SK-N-SH (cell line): ENCODE results near the gene AHCTF1. TPM values are rescaled to one million over a fixed set of nuclear protein-coding genes. Genes with fewer than 3 reads are reported as not detected.

Experiments used
- CTCF ChIA-PET: fragments of 300-600, 350-600 bp; formaldehyde crosslinking; extraction: SDS; loops from one replicate; lab custom pipeline; 2021; lab: Yijun Ruan, JAX
- POLR2A ChIA-PET: fragments of 350-600 bp; sonication (Branson Sonifier 250); formaldehyde crosslinking; extraction: SDS; loops from one replicate; lab custom pipeline; 2020; ENCODE audit warnings: antibody characterized with exemption, inconsistent platforms; lab: Yijun Ruan, JAX
- DNase-seq: peaks from one replicate; pipeline ENCODE4 v3.0.0; 2012
- H2AFZ ChIP-seq: fragments of 200-600 bp; sonication (generic); 2 replicates; pipeline ENCODE4 v1.8.1; 2016; ENCODE audit warnings: antibody characterized with exemption, mild to moderate bottlenecking, low read depth
- H3F3A ChIP-seq: fragments of 200-600 bp; sonication (generic); replicated peaks from 2 replicates; pipeline ENCODE3; 2016; ENCODE audit warnings: antibody characterized with exemption, mild to moderate bottlenecking; ENCODE audit not compliant: insufficient read depth
- H3K27ac ChIP-seq, 2 experiments: fragments of 200-500 bp in 1 of 2; fragments of 200-600 bp in 1 of 2; sonication (Bioruptor generic) in 1 of 2; sonication (generic), shearing (Covaris generic) in 1 of 2; 2 replicates each; pipeline versions ENCODE4 v1.5.1 to v1.6.1; 2014 to 2016; ENCODE audit warnings: low read depth in 2 of 2, inconsistent platforms in 1 of 2, low read length in 1 of 2, mild to moderate bottlenecking in 1 of 2, mixed read lengths in 1 of 2
- H3K27me3 ChIP-seq: fragments of 200-600 bp; sonication (generic), shearing (Covaris generic); 2 replicates; pipeline ENCODE4 v1.6.1; 2016; ENCODE audit warnings: mixed run types; ENCODE audit not compliant: insufficient read depth
- H3K36me3 ChIP-seq, 2 experiments: fragments of 200-500 bp in 1 of 2; fragments of 200-600 bp in 1 of 2; sonication (Bioruptor generic) in 1 of 2; sonication (generic) in 1 of 2; replicated peaks in 1 of 2; 2 replicates each; pipeline versions ENCODE3 to v1.5.1; 2014 to 2016; ENCODE audit warnings: low read length in 1 of 2, mild to moderate bottlenecking in 1 of 2; ENCODE audit not compliant: insufficient read depth in 2 of 2, control insufficient read depth in 1 of 2
- H3K4me1 ChIP-seq, 2 experiments: fragments of 200-500 bp in 1 of 2; fragments of 200-600 bp in 1 of 2; sonication (Bioruptor generic) in 1 of 2; sonication (generic), shearing (Covaris generic) in 1 of 2; 2 replicates each; pipeline versions ENCODE4 v1.5.1 to v1.6.1; 2014 to 2016; ENCODE audit warnings: low read depth in 1 of 2, low read length in 1 of 2, mixed run types in 1 of 2; ENCODE audit not compliant: insufficient read depth in 2 of 2, control insufficient read depth in 1 of 2
- H3K4me2 ChIP-seq: fragments of 200-600 bp; sonication (generic), shearing (Covaris generic); 2 replicates; pipeline ENCODE4 v1.6.1; 2017; ENCODE audit warnings: mixed run types
- H3K4me3 ChIP-seq, 2 experiments: fragments of 200-500 bp in 1 of 2; fragments of 200-600 bp in 1 of 2; sonication (Bioruptor generic) in 1 of 2; sonication (generic), shearing (Covaris generic) in 1 of 2; 2 replicates each; pipeline versions ENCODE4 v1.5.1 to v1.8.1; 2014 to 2016; ENCODE audit warnings: low read depth in 2 of 2, inconsistent platforms in 1 of 2, low read length in 1 of 2, mild to moderate bottlenecking in 1 of 2, mixed read lengths in 1 of 2, moderate library complexity in 1 of 2
- H3K79me2 ChIP-seq: fragments of 200-600 bp; sonication (generic); 2 replicates; pipeline ENCODE4 v1.8.1; 2017; ENCODE audit warnings: mild to moderate bottlenecking; ENCODE audit not compliant: insufficient read depth
- H3K9ac ChIP-seq: fragments of 200-600 bp; sonication (generic); 2 replicates; pipeline ENCODE4 v1.6.1; 2017; ENCODE audit warnings: mixed run types
- H3K9me2 ChIP-seq: fragments of 200-600 bp; sonication (generic); 2 replicates; pipeline ENCODE4 v1.6.1; 2017; ENCODE audit warnings: mixed run types
- H3K9me3 ChIP-seq: fragments of 200-600 bp; sonication (generic); 2 replicates; pipeline ENCODE4 v1.6.1; 2017; ENCODE audit warnings: mixed run types, mild to moderate bottlenecking, moderate library complexity
- H4K20me1 ChIP-seq: fragments of 200-600 bp; sonication (generic); 2 replicates; pipeline ENCODE4 v1.6.1; 2017; ENCODE audit warnings: mild to moderate bottlenecking, mixed run types; ENCODE audit not compliant: insufficient read depth
- CHD2 ChIP-seq: fragments of 150-350 bp; IDR thresholded peaks from 2 replicates; pipeline ENCODE4 v1.6.1; 2018; ENCODE audit warnings: low read length; ENCODE audit not compliant: partially characterized antibody
- EP300 ChIP-seq, 2 experiments: IDR thresholded peaks; 2 replicates each; pipeline versions ENCODE4 v1.4.0 to v1.6.1; 2012; ENCODE audit warnings: borderline replicate concordance in 1 of 2, low read depth in 1 of 2, low read length in 1 of 2
- EZH2phosphoT487 ChIP-seq: fragments of 200-600 bp; sonication (generic); IDR thresholded peaks from 2 replicates; pipeline ENCODE4 v1.6.1; 2017; ENCODE audit warnings: low read depth, mixed run types, mild to moderate bottlenecking, antibody characterized with exemption, moderate library complexity, borderline replicate concordance
- FOSL2 ChIP-seq: IDR thresholded peaks from 2 replicates; pipeline ENCODE4 v1.4.0; 2012; ENCODE audit warnings: low read depth, mild to moderate bottlenecking, moderate library complexity, borderline replicate concordance
- GABPA ChIP-seq: IDR thresholded peaks from 2 replicates; pipeline ENCODE4 v1.4.0; 2012; ENCODE audit warnings: low read depth, mild to moderate bottlenecking
- GATA2 ChIP-seq: sonication (generic); formaldehyde crosslinking; IDR thresholded peaks from 2 replicates; pipeline ENCODE4 v1.5.0; 2020; ENCODE audit warnings: mild to moderate bottlenecking, missing genetic modification reagents
- MAX ChIP-seq: IDR thresholded peaks from 2 replicates; pipeline ENCODE4 v1.4.0; 2012; ENCODE audit warnings: low read depth
- NFIC ChIP-seq: IDR thresholded peaks from 2 replicates; pipeline ENCODE4 v1.4.0; 2012; ENCODE audit warnings: borderline replicate concordance
- PBX3 ChIP-seq: IDR thresholded peaks from 2 replicates; pipeline ENCODE4; 2012
- POLR2AphosphoS5 ChIP-seq: IDR thresholded peaks from 2 replicates; pipeline ENCODE4 v1.6.1; 2012; ENCODE audit warnings: low read depth, low read length
- RAD21 ChIP-seq: IDR thresholded peaks from 2 replicates; pipeline ENCODE4 v1.6.1; 2012; ENCODE audit warnings: mild to moderate bottlenecking, low read length
- RCOR1 ChIP-seq: fragments of 150-350 bp; IDR thresholded peaks from 2 replicates; pipeline ENCODE4 v1.6.1; 2017; ENCODE audit warnings: antibody characterized with exemption, low read length
- REST ChIP-seq: IDR thresholded peaks from 2 replicates; pipeline ENCODE4 v1.6.1; 2012; ENCODE audit warnings: mild to moderate bottlenecking, low read depth, low read length, moderate library complexity
- TAF1 ChIP-seq: IDR thresholded peaks from 2 replicates; pipeline ENCODE4 v1.6.1; 2012; ENCODE audit warnings: low read depth, mild to moderate bottlenecking, low read length, moderate library complexity, borderline replicate concordance
- TEAD4 ChIP-seq: IDR thresholded peaks from 2 replicates; pipeline ENCODE4 v1.4.0; 2012; ENCODE audit warnings: mild to moderate bottlenecking, borderline replicate concordance; ENCODE audit not compliant: insufficient read depth
- USF1 ChIP-seq: IDR thresholded peaks from 2 replicates; pipeline ENCODE4 v1.4.0; 2012; ENCODE audit warnings: low read depth, borderline replicate concordance
- YY1 ChIP-seq: IDR thresholded peaks from 2 replicates; pipeline ENCODE4 v1.4.0; 2012; ENCODE audit warnings: low read depth, mild to moderate bottlenecking
- WGBS: methylation state at CpG from one replicate; pipeline ENCODE4 v1.1.6; 2017; ENCODE audit warnings: low lambda C conversion rate; 5-methylcytosine and 5-hydroxymethylcytosine counted together
- polyA plus RNA-seq, 3 experiments: library from polyadenylated mRNA; depleted of rRNA; stranded (reverse); fragments of >200 nt; gene quantifications; 2 replicates each; pipeline ENCODE4 v1.2.3, GENCODE V29; 2012

AHCTF1 gene
- polyA plus RNA-seq, 1 of the 3 experiments (the other 2 are of a cell fraction) = 8.5 TPM

- Histone ChIP-seq H2AFZ (no peak overlapping the region), H3K4me3 (no peak overlapping the region), H3F3A (no peaks in the 10 kb centered on the region), H3K4me1 (no peaks in the 10 kb centered on the region), H3K27me3 (no peaks in the 10 kb centered on the region), H3K4me2 (no peak overlapping the region), H3K27ac (no peak overlapping the region), H3K9me3 (no peaks in the 10 kb centered on the region), H3K9me2 (no peaks in the 10 kb centered on the region), H4K20me1 (no peaks in the 10 kb centered on the region), H3K79me2 (peaks cover 4% of the 10 kb centered on the region), H3K9ac (no peak overlapping the region), H3K36me3 (peaks cover 81 to 86% of the 10 kb centered on the region in 2 experiments)
- DNase-seq = no peak
- ChIA-PET CTCF (interaction anchor here (0.5 to 1.2 kb wide), 2 partner anchors 12 to 274 kb away, joined by 3 read pairs; no protein-coding TSS in a partner anchor), POLR2A (no interaction called here)
- no peak for TF ChIP-seq GABPA
- TF ChIP-seq REST = no peak
- TF ChIP-seq CHD2 = no peak
These were observed 40.6 kb downstream of the AHCTF1 start for GRCh38 chr1:246891105-246891504.

GRCh38 chr1:246888522-246888921 is 43.2 kb downstream of the AHCTF1 start:
- Histone ChIP-seq H3K79me2 (peaks cover 13% of the 10 kb centered on the region), H4K20me1 (no peaks in the 10 kb centered on the region), H3K9me2 (no peaks in the 10 kb centered on the region), H3K4me3 (no peak overlapping the region), H3K36me3 (peaks cover 78 to 87% of the 10 kb centered on the region in 2 experiments), H3F3A (no peaks in the 10 kb centered on the region), H3K9ac (no peak overlapping the region), H3K9me3 (no peaks in the 10 kb centered on the region), H3K27me3 (no peaks in the 10 kb centered on the region), H3K27ac (no peak overlapping the region), H3K4me2 (no peak overlapping the region), H3K4me1 (no peaks in the 10 kb centered on the region), H2AFZ (no peak overlapping the region)
- ChIA-PET CTCF (no interaction called here), POLR2A (no interaction called here)
- 100% methylated on average over 2 of the region's 2 CpGs for WGBS
- DNase-seq = no peak
- TF ChIP-seq USF1 (no peak), EP300 (IDR thresholded peaks at IDR 0.05; ENCODE audit: borderline replicate concordance in 1 of 2, low read depth in 1 of 2, low read length in 1 of 2) (no peak), RCOR1 (no peak), TEAD4 (no peak), GATA2 (CRISPR knock-in tag) (no peak), EZH2phosphoT487 (no peak), RAD21 (no peak), NFIC (no peak), TAF1 (no peak), REST (no peak), FOSL2 (no peak), CHD2 (no peak), POLR2AphosphoS5 (no peak), MAX (no peak), YY1 (no peak), PBX3 (no peak)
